Sigmoid colon (tissue), 7 donors: ENCODE data around the gene NFIA. TPM values are rescaled to one million over a fixed set of nuclear protein-coding genes. Genes with fewer than 3 reads are reported as not detected.
A peak's percentile ranks its signal among the peaks of the same experiment; 100 is the strongest.

Experiments used
- DNase-seq: peaks from one replicate; pipeline ENCODE4 v3.0.0-alpha.2; 2019
- H3K27ac ChIP-seq, 4 donors: fragments of 200-600 bp; sonication (generic); one replicate each; pipeline ENCODE4 v1.5.1; 2016 to 2019; ENCODE audit warnings: mild to moderate bottlenecking in 1 of 4
- H3K27me3 ChIP-seq, 3 donors: fragments of 200-600 bp; sonication (generic); one replicate each; pipeline ENCODE4 v1.5.1; 2019; ENCODE audit warnings: mild to moderate bottlenecking in 1 of 3
- H3K36me3 ChIP-seq, 4 donors: fragments of 200-600 bp; sonication (generic); one replicate each; pipeline ENCODE4 v1.5.1; 2016 to 2019
- H3K4me1 ChIP-seq, 4 donors: fragments of 200-600 bp; sonication (generic); one replicate each; pipeline ENCODE4 v1.5.1; 2017 to 2019
- H3K4me3 ChIP-seq, 4 donors: fragments of 200-600 bp; sonication (generic); one replicate each; pipeline ENCODE4 v1.5.1; 2017 to 2019; ENCODE audit warnings: mild to moderate bottlenecking in 2 of 4, moderate library complexity in 1 of 4
- H3K9me3 ChIP-seq, 4 donors: fragments of 200-600 bp in 3 of 4; sonication (generic) in 3 of 4; one replicate each; pipeline versions ENCODE4 v1.5.1 to v1.6.1; 2013 to 2019
- CTCF ChIP-seq, 4 experiments: fragments of 450-650 bp in 3 of 4; fragments of 200-600 bp in 1 of 4; IDR thresholded peaks; one replicate each; pipeline ENCODE4 v1.5.1; 2016 to 2019; ENCODE audit warnings: antibody characterized with exemption in 4 of 4, mild to moderate bottlenecking in 3 of 4, moderate library complexity in 2 of 4
- EP300 ChIP-seq, 4 donors: sonication (generic); formaldehyde crosslinking; IDR thresholded peaks; one replicate each; pipeline ENCODE4 v1.6.1; 2017; ENCODE audit warnings: antibody characterized with exemption in 4 of 4
- POLR2A ChIP-seq, 2 donors: fragments of 450-650 bp; IDR thresholded peaks; one replicate each; pipeline ENCODE4 v1.6.1; 2016; ENCODE audit warnings: antibody characterized with exemption in 2 of 2, mild to moderate bottlenecking in 2 of 2, moderate library complexity in 2 of 2
- POLR2AphosphoS5 ChIP-seq, 4 donors: sonication (generic); formaldehyde crosslinking; IDR thresholded peaks; one replicate each; pipeline ENCODE4 v1.6.1; 2017; ENCODE audit warnings: antibody characterized with exemption in 4 of 4
- WGBS, 2 donors: extraction: QIAGEN DNeasy Blood & Tissue Kit; methylation state at CpG; one replicate each; pipeline ENCODE4 v1.1.7; 2013; 5-methylcytosine and 5-hydroxymethylcytosine counted together
- intact Hi-C: fragments of 100-400 bp; cut with DNase I; formaldehyde crosslinking; loops from one replicate; pipeline ENCODE4 v1.15.1; 2023
- polyA plus RNA-seq, 3 donors: library from polyadenylated mRNA; stranded (reverse); fragments of 200-250 nt; gene quantifications; one replicate each; pipeline ENCODE4 v1.2.3, GENCODE V29; 2013
- total RNA-seq, 4 donors: library from RNA; depleted of rRNA; stranded (reverse); fragments of >200 nt; gene quantifications; one replicate each; pipeline ENCODE4 v1.1.0, GENCODE V29; 2016
- donor health status: healthy with polysubstance abuse.
- donor health status: Bipolar disorder and iron deficiency.
- donor health status: healthy.

The NFIA gene
- total and polyA plus RNA-seq, 7 donors, result 2.3 to 154 (median 79.7) TPM

DNA sequence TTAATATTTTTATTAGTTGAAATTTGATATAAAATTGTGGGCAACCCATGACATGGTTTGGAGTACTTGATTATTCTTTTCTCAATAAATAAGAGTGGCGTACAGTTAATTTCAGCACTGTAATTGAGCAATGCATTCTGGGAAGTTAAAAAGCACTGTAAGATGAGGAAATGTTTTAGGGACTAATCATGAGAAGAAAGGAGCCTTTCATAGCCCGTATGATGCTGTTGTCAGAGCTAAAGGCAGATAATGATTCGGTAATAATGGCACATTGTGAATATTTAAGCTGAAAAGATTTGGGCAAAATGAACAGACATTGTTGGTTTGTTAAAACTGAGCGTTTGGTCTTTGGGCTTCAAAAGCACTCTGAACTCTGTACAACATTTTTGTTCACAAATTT is 139.3 kb downstream of the NFIA start:
- H3K4me3 ChIP-seq, result no peak overlapping the region
- TF ChIP-seq POLR2A (IDR thresholded peaks at IDR 0.05) (no peak), CTCF (IDR thresholded peaks at IDR 0.05) (no peak), POLR2AphosphoS5 (IDR thresholded peaks at IDR 0.05) (no peak), EP300 (IDR thresholded peaks at IDR 0.05) (no peak)
- intact Hi-C loops, result no loop called here
- no peak for DNase-seq
- peak overlapping the region in 3 of 4 donors; percentile 28 to 32 (median 31) for H3K27ac ChIP-seq
- no peaks in the 10 kb centered on the region for H3K9me3 ChIP-seq
- no peaks in the 10 kb centered on the region for H3K36me3 ChIP-seq
- no peaks in the 10 kb centered on the region for H3K27me3 ChIP-seq
- WGBS, 2 donors, result 71 to 79% methylated on average over 4 of the region's 4 CpGs
- peaks cover 0 to 64% (median 30%) of the 10 kb centered on the region in 4 donors for H3K4me1 ChIP-seq

GRCh38 chr1:61222240-61222639 is 139.9 kb downstream of the NFIA start:
- Histone ChIP-seq H3K27me3 (no peaks in the 10 kb centered on the region), H3K4me1 (peaks cover 0 to 70% (median 32%) of the 10 kb centered on the region in 4 donors), H3K36me3 (no peaks in the 10 kb centered on the region), H3K4me3 (no peak overlapping the region), H3K27ac (peak overlapping the region; percentile 28 to 33 (median 32)), H3K9me3 (no peaks in the 10 kb centered on the region)
- TF ChIP-seq POLR2AphosphoS5 (IDR thresholded peaks at IDR 0.05), result no peak
- intact Hi-C loops, result no loop called here
- 92 to 94% methylated on average over 2 of the region's 2 CpGs for WGBS, 2 donors
- no peak for DNase-seq

DNA sequence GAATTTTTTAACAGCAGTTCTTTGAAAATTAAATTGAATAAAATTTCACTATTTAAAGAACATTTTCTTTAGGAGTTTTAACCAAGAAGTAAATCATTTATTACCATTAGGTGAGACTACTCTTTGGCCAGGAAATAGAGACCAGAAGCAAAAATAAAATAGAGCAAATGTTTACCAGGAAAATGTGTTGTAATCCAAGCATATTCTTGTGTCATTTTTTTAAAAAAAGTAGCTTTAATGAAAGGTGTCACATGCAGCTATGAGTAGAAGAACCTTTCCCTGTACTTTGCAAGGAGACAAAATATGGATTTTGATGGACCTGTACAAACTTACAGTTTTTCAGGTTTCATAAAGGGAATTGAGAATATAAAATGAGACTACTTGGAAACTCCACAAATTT is 140.8 kb downstream of the NFIA start:
- Histone ChIP-seq H3K9me3 (no peaks in the 10 kb centered on the region), H3K27ac (peak overlapping the region in 2 of 4 donors; percentile 28 to 35), H3K36me3 (no peaks in the 10 kb centered on the region), H3K4me1 (peaks cover 0 to 67% (median 36%) of the 10 kb centered on the region in 4 donors), H3K4me3 (no peak overlapping the region), H3K27me3 (no peaks in the 10 kb centered on the region)
- DNase-seq, result no peak
- intact Hi-C loops, result no loop called here
- TF ChIP-seq EP300 (IDR thresholded peaks at IDR 0.05) (no peak), CTCF (IDR thresholded peaks at IDR 0.05) (no peak), POLR2AphosphoS5 (IDR thresholded peaks at IDR 0.05) (no peak), POLR2A (IDR thresholded peaks at IDR 0.05) (no peak)

DNA sequence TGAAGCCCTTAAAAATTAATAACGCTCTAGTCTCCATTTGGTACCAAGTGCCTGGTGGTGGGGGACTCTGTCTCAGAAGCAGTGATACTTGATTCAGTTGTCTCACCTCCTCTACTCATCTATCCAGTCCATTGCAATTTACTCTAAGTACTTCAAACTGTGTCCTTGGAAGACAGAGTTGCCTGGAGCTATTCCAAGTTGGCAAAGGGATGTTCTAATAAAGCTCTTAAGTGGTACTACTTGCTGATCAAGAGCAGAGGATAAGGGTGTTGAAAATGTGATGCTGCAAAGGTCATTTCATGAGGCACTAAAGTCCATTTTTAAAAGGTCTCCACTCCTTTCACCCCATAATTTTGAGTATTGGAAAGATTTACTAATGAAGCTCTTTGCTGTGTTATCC is 142.2 kb downstream of the NFIA start:
- peak in 2 of 4 donors; percentile 8 to 42 for TF ChIP-seq POLR2AphosphoS5 (IDR thresholded peaks at IDR 0.05)
- TF ChIP-seq CTCF (IDR thresholded peaks at IDR 0.05), result no peak
- H3K9me3 ChIP-seq, result no peaks in the 10 kb centered on the region
- peak overlapping the region in 2 of 4 donors; percentile 13 to 27 for H3K27ac ChIP-seq
- H3K27me3 ChIP-seq, result no peaks in the 10 kb centered on the region
- intact Hi-C loops, result loop anchor here (5.0 kb wide), 1 partner anchor 37 kb away; no protein-coding TSS in a partner anchor
- 82 to 85% methylated on average over 1 of the region's 1 CpG for WGBS, 2 donors
- DNase-seq, result no peak
- H3K4me1 ChIP-seq, result peaks cover 0 to 70% (median 37%) of the 10 kb centered on the region in 4 donors
- H3K4me3 ChIP-seq, result no peak overlapping the region
- H3K36me3 ChIP-seq, result no peaks in the 10 kb centered on the region

DNA sequence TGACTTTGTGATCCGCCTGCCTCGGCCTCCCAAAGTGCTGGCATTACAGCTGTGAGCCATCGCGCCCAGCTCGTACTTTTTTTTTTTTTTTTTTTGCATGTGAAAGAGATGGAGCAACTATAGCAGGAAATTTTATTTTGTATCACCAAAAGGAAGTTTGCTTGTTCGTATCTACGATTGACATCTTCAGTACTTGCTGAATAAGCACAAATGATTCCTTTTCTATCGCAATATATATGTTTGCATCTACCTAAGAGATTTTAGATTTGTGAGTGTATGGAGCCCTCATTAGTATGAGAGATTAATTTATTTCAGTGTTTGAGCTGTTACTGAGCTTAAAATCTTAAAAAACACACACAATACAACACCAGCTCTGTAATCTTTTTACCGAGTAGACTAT is 143.1 kb downstream of the NFIA start:
- Histone ChIP-seq H3K4me1 (peaks cover 0 to 67% (median 37%) of the 10 kb centered on the region in 4 donors), H3K27me3 (no peaks in the 10 kb centered on the region), H3K9me3 (no peaks in the 10 kb centered on the region), H3K27ac (no peak overlapping the region), H3K36me3 (no peaks in the 10 kb centered on the region), H3K4me3 (no peak overlapping the region)
- no peak for DNase-seq
- 95 to 96% methylated on average over 9 of the region's 9 CpGs for WGBS, 2 donors
- TF ChIP-seq POLR2AphosphoS5 (IDR thresholded peaks at IDR 0.05) (no peak), POLR2A (IDR thresholded peaks at IDR 0.05) (no peak), CTCF (IDR thresholded peaks at IDR 0.05) (no peak), EP300 (IDR thresholded peaks at IDR 0.05) (no peak)
- intact Hi-C loops, result loop anchor here (5.0 kb wide), 1 partner anchor 38 kb away; no protein-coding TSS in a partner anchor
